ENCODE results near the gene RAB4A.

DNA sequence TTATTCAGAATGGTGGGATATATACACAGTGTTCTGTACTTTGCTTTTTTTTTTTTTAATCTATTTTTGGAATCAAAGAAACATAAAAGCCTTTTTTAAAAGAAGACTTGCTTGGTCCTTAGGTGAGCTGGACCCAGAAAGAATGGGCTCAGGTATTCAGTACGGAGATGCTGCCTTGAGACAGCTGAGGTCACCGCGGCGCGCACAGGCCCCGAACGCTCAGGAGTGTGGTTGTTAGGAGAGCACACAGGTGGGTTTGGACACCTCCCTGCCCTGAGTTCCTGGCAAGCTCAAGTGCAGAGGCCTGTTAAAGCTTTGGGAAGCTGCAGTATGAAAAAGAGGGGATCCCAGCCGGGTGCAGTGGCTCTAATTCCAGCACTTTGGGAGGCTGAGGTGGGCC is 31.8 kb downstream of the RAB4A start:
- TF ChIP-seq, protein P1, sequence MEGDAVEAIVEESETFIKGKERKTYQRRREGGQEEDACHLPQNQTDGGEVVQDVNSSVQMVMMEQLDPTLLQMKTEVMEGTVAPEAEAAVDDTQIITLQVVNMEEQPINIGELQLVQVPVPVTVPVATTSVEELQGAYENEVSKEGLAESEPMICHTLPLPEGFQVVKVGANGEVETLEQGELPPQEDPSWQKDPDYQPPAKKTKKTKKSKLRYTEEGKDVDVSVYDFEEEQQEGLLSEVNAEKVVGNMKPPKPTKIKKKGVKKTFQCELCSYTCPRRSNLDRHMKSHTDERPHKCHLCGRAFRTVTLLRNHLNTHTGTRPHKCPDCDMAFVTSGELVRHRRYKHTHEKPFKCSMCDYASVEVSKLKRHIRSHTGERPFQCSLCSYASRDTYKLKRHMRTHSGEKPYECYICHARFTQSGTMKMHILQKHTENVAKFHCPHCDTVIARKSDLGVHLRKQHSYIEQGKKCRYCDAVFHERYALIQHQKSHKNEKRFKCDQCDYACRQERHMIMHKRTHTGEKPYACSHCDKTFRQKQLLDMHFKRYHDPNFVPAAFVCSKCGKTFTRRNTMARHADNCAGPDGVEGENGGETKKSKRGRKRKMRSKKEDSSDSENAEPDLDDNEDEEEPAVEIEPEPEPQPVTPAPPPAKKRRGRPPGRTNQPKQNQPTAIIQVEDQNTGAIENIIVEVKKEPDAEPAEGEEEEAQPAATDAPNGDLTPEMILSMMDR (IDR thresholded peaks at IDR 0.05; ENCODE audit: insufficient read depth, low read length, poor library complexity, severe bottlenecking): no peak
- no peak for TF ChIP-seq EZH2phosphoT487 (conservative IDR thresholded peaks at IDR 0.05; ENCODE audit: low read length)

All from SU-DHL-6 (cell line).